GM18511 (cell line): ENCODE results near the gene ECHS1.

ENCODE experiments used
- ATAC-seq: cut with Tn5 transposase; IDR thresholded peaks from one replicate; pipeline ENCODE4 v1.9.1; 2021; ENCODE audit warnings: mild to moderate bottlenecking, moderate library complexity; ENCODE audit not compliant: unreplicated experiment

The ECHS1 gene

DNA sequence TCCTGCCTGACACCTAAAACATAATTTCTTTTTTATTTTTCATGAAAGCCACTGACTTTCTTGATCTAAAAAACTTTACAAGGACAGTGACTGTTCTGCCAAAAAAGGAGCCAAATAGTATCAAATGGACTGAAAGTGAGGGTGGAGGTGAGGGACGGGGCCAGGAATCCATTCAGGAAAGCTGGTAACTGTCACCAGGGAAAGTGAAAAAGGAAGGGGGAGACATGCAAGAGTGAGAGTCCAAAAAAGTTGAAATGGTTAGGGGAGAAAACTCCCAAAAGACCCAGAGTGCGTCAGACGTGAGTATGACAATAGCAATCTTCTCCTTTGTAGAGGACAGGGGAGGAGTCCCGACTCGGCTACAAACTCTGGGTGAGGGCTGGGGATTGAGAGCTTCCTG is 28.9 kb downstream of the ECHS1 start:
- no peak for ATAC-seq

DNA sequence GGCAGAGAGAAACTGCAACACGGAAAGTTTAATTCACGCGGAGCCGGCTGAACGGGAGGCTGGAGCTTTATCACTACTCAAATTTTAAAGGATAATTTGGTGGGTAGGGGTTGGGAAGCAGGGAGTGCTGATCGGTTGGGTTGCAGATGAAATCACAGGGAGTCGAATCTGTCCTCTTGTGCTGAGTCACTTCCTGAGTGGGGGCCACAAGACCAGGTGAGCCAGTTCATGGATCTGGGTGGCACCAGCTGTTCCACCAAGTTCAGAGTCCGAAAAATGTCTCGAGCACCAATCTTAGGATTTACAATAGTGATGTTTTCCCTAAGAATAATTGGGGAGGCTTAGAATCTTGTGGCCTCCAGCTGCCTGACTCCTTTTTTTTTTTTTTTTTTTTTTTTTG is 29.6 kb downstream of the ECHS1 start:
- ATAC-seq = no peak

DNA sequence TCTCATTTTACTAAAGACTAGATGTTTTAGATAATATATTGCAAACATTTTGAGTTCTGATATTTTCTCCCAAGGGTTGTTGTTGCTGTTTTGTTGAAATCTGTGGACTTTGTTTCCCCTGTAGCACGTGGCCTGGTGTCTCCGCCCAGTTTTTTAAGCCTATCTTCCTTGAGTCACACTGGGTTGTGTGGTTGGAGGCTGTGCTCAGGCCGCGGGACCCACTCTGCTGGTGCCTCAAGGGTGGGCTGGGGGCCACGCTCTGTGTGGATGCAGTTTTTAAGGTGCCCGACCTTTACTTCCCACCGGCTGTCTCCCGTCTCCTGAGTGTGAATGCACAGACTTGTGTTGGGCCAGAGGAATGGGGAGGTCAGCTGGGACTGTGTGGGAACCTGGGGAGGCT is 30.2 kb downstream of the ECHS1 start:
- ATAC-seq = no peak

DNA sequence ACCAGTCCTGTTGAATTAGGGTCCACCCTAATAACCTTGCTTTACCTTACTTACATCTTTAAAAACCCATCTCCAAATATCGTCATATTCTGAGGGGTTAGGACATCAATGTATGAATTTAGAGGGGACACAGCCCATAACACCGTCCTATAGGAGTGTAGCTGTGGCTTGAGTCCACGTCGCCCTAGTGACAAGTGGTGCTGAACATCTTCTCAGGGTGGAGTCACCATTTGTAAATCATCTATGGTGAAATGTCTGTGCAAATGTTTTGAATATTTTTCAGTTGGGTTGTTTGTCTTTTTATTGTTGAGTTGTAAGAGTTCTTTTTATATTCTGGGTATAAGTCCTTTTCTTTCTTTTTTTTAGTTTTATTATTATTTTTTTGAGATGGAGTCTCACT is 31.2 kb downstream of the ECHS1 start:
- no peak for ATAC-seq

DNA sequence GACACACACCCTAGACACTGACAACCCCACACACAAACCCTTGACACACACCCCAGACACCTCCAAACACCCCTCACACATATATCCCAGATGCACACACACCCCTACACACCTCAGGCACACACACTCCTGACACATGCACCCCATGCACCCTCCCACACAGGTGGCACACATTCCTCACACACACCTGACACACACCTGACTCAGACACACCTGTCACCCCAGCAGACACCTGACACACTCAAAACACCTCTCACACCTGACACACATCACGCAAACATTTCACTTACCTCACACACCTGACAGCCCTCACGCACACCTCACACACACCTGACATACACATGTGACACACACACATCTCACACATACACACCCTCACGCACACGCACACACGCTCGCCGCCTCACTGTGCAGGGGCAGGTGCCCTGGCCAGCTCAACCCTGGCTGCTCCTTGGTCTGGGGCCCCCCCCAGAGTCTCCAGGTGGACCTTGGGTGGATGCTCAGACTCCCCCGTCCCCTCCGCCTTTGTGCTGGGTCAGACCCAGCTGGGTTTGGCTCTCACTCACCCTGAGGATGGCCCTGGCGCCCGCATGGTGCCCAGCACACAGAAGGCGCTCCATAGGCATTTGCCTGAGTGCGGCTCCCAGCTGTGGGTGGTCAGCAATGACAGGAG is 33.3 kb downstream of the ECHS1 start:
- no peak for ATAC-seq

DNA sequence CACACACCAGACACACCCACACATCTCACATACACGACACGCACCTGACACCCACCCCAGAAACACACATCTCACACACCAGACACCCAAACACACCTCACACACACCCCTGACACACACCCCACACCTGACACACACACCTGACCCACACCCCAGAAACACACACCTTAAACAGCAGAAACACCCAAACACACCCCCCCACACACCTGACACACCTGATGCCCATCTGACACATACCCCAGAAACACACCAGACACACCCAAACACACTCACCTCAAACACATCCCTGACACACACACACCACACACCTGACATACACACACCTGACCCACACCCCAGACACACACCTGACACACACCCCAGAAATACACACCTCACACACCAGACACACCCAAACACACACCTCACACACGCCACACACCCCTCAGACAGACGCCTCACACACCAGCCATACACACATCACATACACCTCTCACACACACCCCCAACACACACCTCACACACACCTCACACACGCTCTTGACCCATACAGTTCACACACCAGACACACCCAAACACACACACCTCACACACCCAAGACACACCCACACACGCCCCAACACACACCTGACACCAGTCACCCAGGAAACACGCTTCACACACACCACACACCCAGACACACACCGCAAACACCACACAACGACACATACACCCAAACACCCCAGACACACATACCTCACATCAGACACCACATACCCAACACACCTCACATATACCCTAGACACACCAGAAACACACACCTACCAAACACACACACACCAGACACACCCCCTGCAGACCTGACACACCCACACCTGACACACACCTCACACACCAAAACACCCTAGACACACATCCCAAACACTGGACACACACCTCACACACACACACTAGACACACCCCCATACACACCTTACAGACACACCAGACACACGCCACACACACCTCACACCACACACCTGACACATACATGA is 34.8 kb downstream of the ECHS1 start:
- no peak for ATAC-seq

DNA sequence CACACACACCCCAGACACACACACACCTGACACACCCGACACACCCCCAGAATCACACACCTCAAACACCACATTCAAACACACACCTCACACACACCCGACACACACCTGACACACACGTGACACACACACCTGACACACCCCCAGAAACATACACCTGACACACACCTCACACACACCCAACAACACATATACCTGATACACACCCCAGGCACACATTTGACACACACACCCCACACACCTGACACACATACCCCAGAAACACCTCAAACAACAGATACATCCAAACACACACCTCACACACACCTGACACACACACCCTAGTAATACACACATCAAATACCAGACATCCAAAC is 35.8 kb downstream of the ECHS1 start:
- no peak for ATAC-seq

DNA sequence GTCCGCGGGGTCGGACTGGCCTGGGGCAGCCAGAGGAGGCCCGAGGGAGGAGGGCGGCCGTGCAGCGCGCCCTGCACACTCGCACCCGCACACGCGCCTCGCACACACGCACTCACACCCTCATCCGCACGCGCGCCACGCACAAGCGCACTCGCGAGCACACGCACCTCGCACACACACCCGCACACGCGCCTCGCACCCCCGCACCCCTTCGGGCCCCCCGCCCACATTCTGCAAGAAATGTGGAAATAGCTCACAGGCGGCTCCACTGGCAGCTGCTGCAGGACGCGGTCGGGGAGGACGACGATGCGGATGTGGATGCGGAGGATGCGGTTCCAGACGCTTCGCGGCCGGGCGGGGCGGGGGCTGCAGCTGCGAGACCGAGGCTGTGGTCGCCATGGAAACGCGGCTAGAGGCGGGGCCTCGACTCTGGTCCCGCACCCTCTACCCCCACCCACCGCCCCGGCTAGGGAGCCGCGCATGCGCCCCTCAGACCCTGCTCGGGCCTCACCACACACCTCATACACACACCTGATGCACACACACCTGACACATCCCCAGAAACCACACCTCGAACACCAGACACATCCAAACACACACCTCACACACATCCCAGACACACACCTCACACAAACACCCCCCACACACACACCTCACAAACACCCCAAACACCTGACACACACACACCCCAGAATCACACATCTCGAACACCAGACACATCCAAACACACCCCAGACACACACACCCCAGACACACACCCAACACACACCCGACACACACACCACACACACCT is 36.4 kb downstream of the ECHS1 start, which contains the start of gene CALY:
Gene CALY, minus strand, starts transcription at position 320 of the 793 bp plus-strand sequence. CDS start 7,907 bp downstream, outside the sequence.
- no peak for ATAC-seq

DNA sequence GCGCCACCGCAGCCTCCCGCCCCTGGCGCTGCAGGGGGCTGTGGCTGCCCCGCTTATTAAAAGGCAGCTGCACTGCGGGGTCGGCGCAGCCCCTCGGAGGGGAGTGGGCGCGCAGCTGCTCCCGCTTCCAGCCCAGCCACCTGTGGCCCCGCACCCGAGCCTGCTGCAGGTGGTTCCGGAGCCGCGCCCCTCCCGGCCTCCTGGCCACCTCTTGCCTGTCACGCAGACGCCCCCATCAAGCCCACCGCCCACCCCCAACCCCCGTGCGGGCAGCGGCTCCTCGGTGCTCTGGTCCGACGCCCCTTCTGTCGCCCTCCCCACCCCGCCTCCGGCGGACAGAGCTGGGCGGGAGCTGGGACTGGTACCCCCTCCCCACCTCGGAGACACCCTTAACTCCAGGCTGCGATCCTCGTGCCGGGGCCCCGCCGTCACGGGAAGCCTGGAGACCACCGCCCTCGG is 37.0 kb downstream of the ECHS1 start:
- ATAC-seq = no peak

DNA sequence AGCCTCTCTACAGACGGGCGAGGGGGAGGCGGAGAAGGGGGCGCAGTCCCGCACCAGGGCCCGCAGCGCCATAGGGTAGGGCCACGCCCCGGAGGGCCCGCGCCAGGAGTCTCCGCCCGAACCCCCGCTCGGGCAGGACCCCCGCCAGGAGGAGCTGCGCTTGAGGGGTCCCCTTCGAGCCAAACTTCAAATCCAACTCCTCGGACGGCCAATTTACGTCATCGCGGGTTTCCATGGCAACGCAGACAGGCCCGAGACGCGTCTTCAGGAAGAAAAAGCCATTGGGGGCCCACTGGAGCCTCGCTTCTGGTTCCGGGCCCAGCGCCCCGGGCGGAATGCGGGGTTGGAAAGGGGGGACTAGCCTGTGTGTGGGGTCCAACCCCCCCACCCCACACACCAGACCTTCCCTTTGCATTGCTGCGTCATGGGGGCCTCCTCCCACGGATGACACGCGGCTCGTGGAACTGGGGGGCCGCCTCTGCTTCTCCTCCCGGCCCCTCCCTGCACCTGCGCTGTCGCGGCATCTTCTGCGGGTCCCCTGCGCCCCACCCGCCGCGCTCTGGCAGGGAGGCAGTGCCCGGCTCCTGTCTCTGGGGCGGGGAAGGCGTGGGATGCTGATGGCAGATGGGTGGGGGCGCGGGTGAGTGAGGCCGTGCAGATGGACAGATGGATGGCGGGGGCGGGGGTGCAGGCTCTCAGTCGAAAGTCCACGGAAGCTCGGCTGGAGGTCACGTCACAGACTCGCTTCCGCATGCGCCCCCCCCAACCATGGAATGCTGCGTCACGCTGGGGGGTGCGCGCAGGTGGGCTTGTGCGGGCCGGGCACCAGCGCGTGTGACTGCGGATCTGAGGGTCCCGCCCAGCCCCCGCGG is 37.7 kb downstream of the ECHS1 start:
- no peak for ATAC-seq

DNA sequence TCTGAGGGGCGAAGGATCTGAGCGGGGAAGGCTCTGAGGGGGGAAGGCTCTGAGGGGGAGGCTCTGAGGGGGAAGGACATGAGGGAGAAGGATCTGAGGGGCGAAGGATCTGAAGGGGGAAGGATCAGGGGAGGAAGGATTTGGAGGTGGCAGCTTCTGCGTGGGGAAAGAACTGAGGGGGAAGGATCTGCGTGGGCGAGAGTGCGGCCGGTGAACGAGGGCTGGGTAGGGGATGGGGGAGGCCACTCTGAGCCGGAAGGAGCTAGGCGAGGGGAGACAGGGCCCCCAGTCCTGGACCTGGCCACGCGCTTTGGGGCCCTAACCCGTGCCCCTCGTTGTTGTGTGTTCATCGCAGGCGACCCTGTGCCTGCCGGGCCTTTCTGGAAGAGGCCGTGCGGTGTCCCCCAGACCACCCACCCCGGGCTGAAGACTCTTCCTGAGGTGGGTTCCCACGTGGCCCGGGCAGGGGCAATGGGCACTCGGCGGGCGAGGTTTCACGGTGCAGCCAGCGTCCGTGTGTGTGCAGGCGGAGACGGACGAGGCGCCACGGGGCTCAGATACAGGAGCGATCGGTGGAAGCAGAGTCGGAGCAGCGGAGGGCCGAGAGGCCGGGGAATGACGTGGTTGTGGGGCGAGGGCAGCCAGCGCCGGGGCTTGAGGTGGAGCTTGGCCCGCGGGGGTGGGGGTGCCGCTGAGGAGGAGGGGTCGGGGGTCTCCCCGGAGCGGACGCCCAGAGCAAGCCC is 38.5 kb downstream of the ECHS1 start:
- no peak for ATAC-seq

DNA sequence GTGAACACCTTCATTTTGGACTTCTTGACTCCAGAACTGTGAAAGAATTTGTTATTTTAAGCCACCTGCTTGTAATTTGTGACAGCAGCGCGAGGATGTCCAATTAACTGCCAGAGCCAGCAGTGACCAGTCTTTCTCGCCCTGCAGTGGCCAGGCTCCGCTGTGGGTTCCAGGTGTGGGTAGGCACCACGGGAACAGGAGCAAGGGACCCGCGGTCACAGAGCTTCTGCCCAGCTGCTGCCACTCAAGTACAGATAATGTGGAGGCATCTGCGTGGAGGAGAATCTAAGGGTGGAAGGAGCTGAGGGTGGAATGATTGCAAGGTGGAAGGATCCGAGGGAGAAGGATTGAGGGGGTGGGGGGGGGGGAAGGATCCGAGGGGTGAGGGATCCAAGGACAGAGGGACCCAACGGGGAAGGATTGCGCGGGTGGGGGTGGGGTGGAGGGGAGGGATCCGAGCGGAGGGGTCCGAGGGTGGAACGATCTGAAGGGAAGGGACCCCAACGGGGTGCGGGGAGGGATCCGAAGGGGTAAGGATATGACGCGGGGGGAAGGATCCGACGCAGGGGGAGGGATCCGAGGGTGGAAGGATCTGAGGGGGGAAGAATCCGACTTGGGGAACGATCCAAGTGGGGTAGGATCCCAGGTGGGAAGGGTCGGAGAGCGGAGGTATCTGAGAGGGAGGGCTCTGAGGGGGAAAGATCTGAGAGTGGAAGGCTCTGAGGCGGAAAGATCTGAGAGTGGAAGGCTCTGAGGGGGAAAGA is 40.0 kb downstream of the ECHS1 start:
- no peak for ATAC-seq

DNA sequence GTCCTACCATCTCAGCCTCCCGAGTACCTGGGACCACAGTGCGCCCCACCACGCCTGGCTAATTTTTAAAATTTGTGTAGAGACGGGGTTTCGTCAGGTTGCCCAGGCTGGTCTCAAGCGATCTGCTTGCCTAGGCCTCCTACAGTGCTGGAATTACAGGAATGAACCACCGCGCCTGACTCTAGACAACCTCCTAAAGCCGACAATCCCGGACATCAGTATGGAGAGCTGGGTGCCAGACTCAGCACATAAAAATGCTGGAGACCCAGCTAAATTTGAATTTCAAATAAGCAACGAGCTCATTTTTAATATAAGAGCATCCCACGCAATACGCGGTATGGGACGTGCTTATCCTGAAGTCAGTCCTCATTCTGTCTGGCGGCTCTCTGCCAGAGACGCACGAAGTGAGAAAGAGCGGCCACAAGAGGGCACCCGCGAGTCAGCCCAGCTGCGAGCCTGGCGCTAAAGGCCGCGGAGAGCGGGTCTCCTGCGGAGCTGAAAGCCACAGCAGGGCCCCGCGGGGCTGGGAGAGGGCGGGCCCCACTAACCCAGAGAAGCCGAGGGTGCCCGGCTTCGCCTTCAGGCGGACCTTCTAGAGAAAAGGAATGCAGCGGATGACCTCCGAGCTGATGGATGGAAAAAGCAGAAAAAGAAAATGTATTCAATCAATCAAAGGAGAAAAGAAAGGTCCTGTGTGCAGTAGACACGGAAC is 43.5 kb downstream of the ECHS1 start:
- ATAC-seq = peak; percentile 94

DNA sequence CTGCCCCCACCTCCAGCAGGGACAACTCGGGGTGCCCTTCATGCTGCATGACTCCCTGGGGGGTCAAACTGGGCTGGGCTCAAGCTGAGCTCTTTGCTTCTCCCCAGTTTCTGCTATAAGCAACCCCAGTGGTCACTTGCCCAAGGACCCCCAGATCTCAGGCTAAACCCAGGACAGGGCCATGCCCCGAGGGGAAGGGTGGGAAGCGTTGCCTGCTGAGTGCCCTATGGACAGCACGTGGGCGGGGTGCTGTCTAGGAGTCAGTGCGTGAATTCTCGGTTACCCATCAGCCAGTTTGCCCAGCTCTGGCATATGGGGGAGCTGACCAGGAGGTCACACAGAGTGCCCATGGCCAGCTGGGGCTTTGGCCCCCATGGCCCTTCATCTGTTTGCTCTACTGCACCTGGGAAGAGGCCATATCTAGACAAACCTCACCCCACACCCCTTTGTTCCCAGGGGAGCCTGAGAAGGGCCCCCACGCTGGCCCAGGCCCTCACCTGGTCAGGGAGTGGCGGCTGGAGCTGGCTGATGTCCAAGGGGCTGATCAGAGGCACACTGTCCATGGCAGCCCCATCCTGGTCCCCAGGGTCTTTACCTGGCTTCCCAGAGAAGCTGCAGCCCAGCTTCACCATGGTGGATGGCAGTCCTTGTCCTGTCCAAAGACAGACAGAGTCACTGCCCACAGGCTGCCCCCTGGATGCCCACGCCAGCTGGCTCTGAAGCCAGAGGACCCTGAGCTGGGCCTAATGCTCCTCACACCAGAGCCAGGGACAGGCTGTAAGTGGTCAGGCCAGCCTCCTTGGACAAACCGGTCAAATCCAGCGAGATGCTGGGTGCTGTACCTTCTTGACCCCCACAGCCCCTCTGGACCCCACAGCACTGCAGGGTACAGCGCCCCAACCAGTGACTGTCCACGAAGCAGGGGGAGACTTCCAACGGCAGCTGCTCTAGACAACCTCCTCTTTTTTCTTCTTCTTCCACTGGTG is 44.5 kb downstream of the ECHS1 start:
- no peak for ATAC-seq

DNA sequence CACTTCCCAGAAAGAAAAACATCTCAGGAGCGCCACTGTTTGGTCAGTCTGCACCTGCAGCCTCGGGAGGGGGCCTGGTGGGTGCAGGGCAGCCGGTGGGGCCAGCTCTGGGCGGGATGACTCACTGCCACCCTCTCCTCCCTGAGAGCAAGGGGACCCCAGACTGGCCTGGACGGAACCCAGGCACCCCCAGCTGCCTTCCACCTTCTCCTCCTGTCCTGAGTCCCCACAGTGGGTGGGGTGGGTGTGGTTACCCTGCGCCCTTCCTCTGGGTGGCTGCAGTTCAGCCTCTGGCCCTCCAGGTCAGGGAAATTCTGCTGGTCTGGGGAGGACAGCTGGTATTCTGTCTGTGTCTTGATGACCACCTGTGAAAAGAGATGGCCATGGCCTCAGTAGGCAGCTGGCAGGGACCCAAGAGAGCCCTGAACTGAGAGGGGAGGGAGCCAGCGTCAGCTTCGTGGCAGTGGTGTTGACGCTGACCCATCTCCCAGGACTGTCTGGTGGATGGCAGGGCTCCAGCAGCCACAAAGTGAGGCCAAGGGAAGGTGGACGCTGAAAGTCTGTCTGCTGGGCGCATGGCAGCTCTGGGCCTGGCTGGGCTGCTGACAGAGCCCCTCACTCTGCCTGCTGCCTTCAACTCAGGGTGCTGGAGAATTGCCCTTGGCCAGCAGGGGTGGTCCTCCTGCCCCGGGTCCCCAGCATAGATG is 45.4 kb downstream of the ECHS1 start:
- no peak for ATAC-seq
